HG03060 (cell line): ENCODE data around the gene PTPRN2.

ENCODE experiments used
- ATAC-seq: cut with Tn5 transposase; IDR thresholded peaks from one replicate; pipeline ENCODE4 v1.9.1; 2021; ENCODE audit warnings: low read depth, moderate number of reproducible peaks; ENCODE audit not compliant: unreplicated experiment

The PTPRN2 gene

GRCh38 chr7:158019726-158020705 is 567.6 kb downstream of the PTPRN2 start:
- no peak for ATAC-seq

GRCh38 chr7:158018971-158019645 is 568.5 kb downstream of the PTPRN2 start:
- ATAC-seq = no peak

- no peak for ATAC-seq
Observed at GRCh38 chr7:158018098-158018762, 569.4 kb downstream of the PTPRN2 start.

- ATAC-seq = no peak
Observed at GRCh38 chr7:158017111-158018097, 570.2 kb downstream of the PTPRN2 start.

DNA sequence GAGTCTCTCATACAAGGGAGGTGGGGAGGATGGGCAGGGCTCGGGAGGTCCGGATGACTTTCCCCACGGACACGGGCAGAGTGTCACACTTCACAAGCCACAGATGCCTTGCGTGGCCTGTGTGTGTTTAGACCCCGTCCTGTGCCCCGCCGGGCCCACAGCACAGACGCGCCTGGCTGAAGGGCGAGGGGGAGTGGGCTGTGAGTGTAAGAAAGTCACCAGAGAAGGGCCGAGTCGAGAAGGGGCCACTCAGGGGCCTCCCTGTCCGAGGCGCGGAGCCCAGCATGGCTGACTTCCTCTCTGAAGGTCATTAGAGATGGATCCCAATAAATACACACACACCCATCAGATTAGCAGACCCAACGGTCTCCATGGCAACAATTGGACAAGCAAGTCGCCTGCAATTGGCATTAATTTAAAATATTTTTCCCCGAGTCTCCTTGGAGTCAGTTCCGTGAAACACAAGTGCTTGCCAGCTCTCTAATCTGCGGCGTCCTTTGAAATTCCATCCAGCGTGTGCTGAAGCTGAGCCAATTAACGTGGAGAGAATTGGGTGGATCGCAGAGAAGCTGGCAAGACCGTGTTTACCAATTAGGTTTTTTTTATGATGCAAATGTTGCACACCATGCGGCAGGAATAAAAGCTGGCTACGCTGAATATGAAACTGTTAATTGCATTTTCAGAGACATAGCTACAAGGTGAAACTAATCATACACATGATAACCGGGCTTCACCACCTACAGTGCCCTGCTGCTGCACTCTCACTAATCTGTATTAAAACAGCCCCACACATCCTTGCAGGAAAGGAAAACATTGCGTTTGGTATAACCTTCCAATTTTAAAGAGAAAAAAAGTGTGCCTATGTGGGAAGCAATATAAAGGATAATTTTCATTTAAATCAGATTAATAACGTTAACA is 571.2 kb downstream of the PTPRN2 start:
- ATAC-seq = no peak

DNA sequence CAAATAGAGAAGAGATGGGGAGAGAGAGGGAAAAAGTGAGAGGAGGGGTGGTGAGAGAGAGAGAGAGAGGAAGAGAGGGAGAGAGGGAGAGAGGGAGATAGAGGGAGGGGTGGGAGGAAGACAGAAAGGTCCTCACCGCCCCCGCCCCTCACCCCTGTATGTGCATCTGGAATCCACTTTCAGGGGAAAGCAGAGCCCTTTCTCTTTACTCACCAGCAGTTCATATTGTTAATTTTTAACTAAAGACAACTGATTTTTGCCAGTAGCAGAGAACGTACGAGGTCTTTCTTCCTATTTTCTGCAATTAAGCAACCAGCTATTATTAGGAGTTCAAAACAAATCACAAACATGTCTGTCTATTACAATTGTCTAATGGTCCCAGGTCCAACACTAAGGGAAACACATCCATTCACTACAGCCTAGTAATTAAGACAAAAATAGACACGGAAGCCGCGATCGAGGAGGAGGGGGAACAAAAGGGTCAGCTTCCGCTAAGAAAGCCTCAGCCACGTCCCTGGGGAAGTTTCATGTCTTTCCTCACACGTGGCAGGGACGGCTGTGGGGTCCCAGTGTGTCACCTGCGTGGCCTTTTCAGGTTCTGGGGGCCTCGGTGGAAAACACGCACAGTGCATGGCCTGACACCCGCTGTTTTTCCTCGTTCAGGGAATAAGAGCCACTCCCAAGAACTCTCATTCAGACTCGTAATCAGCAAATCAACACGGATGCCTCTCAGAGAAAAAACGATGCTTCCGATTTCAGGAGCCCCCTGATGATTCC is 572.0 kb downstream of the PTPRN2 start:
- ATAC-seq = no peak

GRCh38 chr7:158014976-158015375 is 572.6 kb downstream of the PTPRN2 start:
- no peak for ATAC-seq

GRCh38 chr7:158013085-158013668 is 574.4 kb downstream of the PTPRN2 start:
- no peak for ATAC-seq

DNA sequence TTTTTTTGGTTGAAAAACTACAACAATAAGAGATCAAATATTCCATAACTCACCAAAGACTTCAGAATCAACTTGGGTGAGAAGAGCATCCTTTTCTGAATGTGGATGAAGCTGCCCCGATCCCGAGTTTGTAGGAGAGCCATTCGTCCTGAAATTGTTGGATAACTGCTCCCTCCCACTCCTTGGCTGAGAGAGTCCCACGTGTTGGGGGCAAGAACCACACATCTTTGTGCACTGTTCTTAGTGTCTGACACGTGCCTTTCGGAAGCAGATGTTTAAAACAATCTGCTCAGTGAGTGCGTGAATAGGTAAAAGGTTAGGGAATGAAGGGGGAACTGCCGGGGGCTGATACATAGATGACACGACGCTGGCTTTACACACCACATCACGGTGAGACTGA is 575.7 kb downstream of the PTPRN2 start:
- ATAC-seq = no peak

DNA sequence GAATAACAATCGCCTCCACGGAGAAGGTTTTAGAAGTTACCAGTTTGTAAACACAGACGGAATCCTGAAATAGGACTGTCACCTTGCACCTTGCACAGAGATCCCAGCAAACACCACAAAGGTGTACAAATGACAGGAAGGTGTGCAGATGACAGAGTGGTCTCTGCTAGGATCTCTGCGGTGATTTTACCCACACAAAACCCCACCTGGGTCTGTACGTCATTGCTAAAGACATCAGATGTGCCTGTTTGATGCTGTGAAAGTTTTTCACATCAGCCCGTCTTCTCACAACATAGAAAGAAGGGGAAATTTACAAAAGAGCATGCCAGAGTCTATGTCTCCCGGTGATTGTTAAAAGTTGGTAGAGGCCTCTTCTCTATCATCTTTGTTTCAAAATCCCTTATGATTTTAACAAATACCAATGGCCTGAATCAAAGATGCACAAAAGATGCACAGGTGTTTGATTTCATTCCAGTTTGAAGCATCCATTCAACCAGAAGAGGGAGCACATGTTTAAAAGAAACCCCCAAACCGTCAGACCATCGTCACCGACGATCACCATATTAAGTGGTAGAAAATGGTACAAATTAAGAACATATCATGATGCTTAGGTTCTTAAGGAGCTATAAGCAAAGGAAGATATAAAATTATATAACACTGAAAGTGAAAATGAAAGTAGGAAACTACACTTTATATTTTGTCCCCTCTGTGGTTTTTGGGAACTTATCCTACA is 576.5 kb downstream of the PTPRN2 start:
- ATAC-seq = no peak

DNA sequence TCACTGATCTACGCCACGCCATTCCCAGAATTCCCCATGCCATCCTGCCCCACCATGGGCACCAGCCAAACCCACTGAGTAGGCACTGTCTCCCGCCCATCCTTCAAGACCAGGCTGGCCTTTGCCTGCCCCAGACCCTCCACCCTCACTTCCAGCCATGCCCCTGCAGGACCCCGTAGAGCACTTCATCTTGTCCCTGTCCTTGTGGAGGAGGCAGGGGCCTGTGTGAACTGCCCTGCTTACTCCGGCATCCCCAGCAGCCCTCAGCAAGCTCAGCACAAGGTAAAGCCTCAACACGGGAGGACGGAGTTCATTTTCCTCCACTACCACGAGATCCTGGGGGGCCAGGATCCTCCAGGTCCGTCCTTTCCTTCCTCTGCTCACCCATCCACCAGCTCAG is 577.7 kb downstream of the PTPRN2 start:
- ATAC-seq = no peak

DNA sequence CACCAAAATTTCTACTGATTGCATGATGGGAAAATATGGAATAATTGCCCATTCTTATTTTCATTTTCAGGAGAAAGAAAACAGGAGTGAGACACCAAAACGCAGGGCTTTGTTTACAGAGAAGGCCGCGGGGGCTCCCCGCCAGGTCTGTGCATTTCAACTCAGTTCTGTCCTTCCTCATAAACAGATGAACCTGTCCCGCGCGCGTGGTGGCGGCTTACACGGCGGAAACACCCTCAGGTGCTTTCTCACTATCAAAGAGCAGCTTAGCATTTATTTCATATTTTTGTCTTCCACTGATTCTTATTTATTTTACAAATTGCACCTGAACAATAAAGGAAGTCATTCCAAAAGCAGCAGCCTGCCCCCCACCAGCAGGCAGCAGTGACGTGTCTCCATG is 579.4 kb downstream of the PTPRN2 start:
- ATAC-seq = no peak

DNA sequence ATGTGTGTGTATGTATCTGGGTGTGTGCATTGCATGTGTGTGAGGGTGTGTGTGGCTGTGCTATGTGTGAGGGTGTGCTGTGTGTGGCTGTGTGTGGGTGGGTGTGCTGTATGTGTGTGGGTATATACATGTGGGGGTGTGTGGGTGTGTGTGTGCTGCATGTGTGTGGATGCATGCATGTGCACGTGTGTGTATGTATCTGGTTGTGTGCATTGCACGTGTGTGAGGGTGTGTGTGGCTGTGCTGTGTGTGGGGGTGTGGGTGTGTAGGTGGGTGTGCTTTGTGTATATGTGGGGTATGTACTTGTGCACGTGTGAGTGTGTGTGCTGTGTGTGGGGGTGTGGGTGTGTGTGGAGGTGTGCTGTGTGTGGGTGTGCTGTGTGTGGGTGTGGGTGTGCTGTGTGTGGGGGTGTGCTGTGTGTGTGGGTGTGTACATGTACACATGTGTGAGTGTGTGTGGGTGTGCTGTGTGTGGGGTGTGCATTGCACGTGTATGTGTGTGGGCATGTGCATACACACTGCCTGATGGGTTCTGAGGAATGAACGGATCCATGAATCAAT is 579.8 kb downstream of the PTPRN2 start:
- no peak for ATAC-seq

- no peak for ATAC-seq
Observed at GRCh38 chr7:158006841-158007696, 580.6 kb downstream of the PTPRN2 start.

GRCh38 chr7:158005531-158005930 is 582.1 kb downstream of the PTPRN2 start:
- no peak for ATAC-seq

- no peak for ATAC-seq
Observed at GRCh38 chr7:158004123-158004490, 583.5 kb downstream of the PTPRN2 start.
